Measurements from ENCODE around the gene NPAS3. TPM values are rescaled to one million over a fixed set of nuclear protein-coding genes. Genes with fewer than 3 reads are reported as not detected.

NPAS3 gene
- total RNA-seq, 4 donors from 2014 or later = 1.9 to 10.6 (median 2.2) TPM

DNA sequence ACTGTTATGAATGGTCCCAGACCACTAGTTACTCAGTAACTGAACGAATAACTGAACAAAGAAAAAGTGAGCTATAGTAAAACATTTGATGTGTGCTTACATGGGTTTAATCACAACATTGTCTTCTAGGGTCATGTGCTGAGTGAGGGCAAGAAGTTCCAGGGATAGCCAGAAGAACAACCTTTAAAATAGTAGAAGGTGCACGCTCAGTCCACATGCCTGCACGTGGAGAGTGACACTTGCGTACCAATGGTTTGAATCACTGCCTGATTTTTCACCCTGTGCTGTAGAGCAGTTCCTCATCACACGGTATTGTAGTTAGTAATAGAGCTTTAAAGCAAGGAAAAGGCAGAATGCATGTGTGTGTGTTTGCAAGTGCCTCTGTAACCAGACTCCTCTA, 788.0 kb downstream of the NPAS3 start:
- no peak for ATAC-seq
- H3K27ac ChIP-seq = peak overlapping the region in 1 of 4 donors; percentile 10
- no peak for TF ChIP-seq CTCF (IDR thresholded peaks at IDR 0.05)
- no peak for TF ChIP-seq POLR2AphosphoS5 (IDR thresholded peaks at IDR 0.05)
- TF ChIP-seq EP300 (IDR thresholded peaks at IDR 0.05) = no peak
- no peak for TF ChIP-seq POLR2A (IDR thresholded peaks at IDR 0.05)

DNA sequence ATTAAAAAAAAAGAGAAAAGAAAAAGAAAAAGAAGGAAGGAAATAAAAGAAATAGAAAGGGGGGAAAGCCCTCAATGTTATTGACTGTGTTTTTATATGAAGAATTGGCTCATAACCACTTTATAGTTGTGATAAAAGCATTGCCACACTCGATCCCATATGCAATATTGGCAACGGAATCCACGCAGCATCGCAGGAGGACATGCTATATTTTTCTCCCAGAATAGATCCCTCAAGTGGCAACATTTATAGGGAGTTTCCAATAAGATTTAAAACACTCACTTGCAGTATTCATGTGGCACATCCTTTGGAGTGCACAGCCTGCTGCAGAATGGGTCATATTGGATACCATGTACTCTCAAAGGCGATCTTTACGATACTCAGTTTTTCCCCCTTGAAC, 788.9 kb downstream of the NPAS3 start:
- Histone ChIP-seq H3K4me1 (no peaks in the 10 kb centered on the region), H3K27ac (no peak overlapping the region), H3K36me3 (no peaks in the 10 kb centered on the region), H3K27me3 (no peaks in the 10 kb centered on the region), H3K4me3 (no peak overlapping the region), H3K9me3 (no peaks in the 10 kb centered on the region)
- ATAC-seq = no peak
- TF ChIP-seq CTCF (IDR thresholded peaks at IDR 0.05) = no peak
- no peak for TF ChIP-seq EP300 (IDR thresholded peaks at IDR 0.05)
- no peak for TF ChIP-seq POLR2AphosphoS5 (IDR thresholded peaks at IDR 0.05)
- TF ChIP-seq POLR2A (IDR thresholded peaks at IDR 0.05) = no peak
- WGBS, 2 donors (ENCODE audit: low coverage in 1 of 2) = 17 to 83% methylated on average over 2 to 6 of the region's 6 CpGs

More for the DNA sequence above, 788.0 kb downstream of the NPAS3 start:
- Histone ChIP-seq H3K27me3 (no peaks in the 10 kb centered on the region), H3K9me3 (no peaks in the 10 kb centered on the region), H3K36me3 (no peaks in the 10 kb centered on the region), H3K4me3 (no peak overlapping the region), H3K4me1 (no peaks in the 10 kb centered on the region)
- 44 to 76% methylated on average over 4 to 5 of the region's 5 CpGs for WGBS, 2 donors (ENCODE audit: low coverage in 1 of 2)

- no peaks in the 10 kb centered on the region for H3K9me3 ChIP-seq
- TF ChIP-seq POLR2A (IDR thresholded peaks at IDR 0.05) (no peak), CTCF (IDR thresholded peaks at IDR 0.05) (no peak), POLR2AphosphoS5 (IDR thresholded peaks at IDR 0.05) (no peak), EP300 (IDR thresholded peaks at IDR 0.05) (no peak)
- no peaks in the 10 kb centered on the region for H3K4me1 ChIP-seq
- H3K27ac ChIP-seq = no peak overlapping the region
- H3K4me3 ChIP-seq = no peak overlapping the region
- no peaks in the 10 kb centered on the region for H3K36me3 ChIP-seq
- ATAC-seq = no peak
- 36 to 78% methylated on average over 3 of the region's 3 CpGs for WGBS, 2 donors (ENCODE audit: low coverage in 1 of 2)
- no peaks in the 10 kb centered on the region for H3K27me3 ChIP-seq
Measured at GRCh38 chr14:33728010-33728498, 789.4 kb downstream of the NPAS3 start.

DNA sequence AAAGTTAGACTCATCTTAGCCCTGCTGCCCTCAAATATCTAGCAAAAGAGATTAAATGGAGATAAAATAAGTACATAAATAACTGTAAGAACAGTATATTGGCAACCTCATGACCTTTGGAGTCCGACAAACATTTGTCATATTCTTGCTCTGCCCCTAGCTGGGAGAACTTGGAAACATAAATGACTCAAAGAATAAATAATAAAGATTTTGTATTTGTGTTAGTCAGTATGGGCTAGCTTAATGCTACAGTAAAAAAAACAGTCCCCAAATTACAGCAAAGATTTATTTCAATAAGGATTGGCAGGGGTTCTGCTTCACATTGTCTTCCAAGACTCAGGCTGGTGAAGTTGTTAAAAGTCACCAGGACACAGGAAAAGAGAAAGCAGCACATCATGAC, 791.5 kb downstream of the NPAS3 start:
- no peak for ATAC-seq
- no peaks in the 10 kb centered on the region for H3K27me3 ChIP-seq
- no peaks in the 10 kb centered on the region for H3K36me3 ChIP-seq
- TF ChIP-seq POLR2A (IDR thresholded peaks at IDR 0.05) (no peak), EP300 (IDR thresholded peaks at IDR 0.05) (no peak), CTCF (IDR thresholded peaks at IDR 0.05) (no peak), POLR2AphosphoS5 (IDR thresholded peaks at IDR 0.05) (no peak)
- WGBS, 2 donors (ENCODE audit: low coverage in 1 of 2) = 88 to 93% methylated on average over 1 of the region's 1 CpG
- no peaks in the 10 kb centered on the region for H3K4me1 ChIP-seq
- no peak overlapping the region for H3K4me3 ChIP-seq
- H3K27ac ChIP-seq = no peak overlapping the region
- H3K9me3 ChIP-seq = no peaks in the 10 kb centered on the region

- Histone ChIP-seq H3K27ac (no peak overlapping the region), H3K9me3 (no peaks in the 10 kb centered on the region), H3K4me3 (no peak overlapping the region), H3K27me3 (no peaks in the 10 kb centered on the region), H3K36me3 (peaks cover 0 to 5% of the 10 kb centered on the region in 2 donors), H3K4me1 (no peaks in the 10 kb centered on the region)
- WGBS, 2 donors (ENCODE audit: low coverage in 1 of 2) = 76 to 84% methylated on average over 6 to 7 of the region's 7 CpGs
- TF ChIP-seq CTCF (IDR thresholded peaks at IDR 0.05) (no peak), POLR2AphosphoS5 (IDR thresholded peaks at IDR 0.05) (no peak), EP300 (IDR thresholded peaks at IDR 0.05) (no peak), POLR2A (IDR thresholded peaks at IDR 0.05) (no peak)
- no peak for ATAC-seq
Measured at GRCh38 chr14:33732175-33732574, 793.5 kb downstream of the NPAS3 start.
